HL-60 (cell line): ENCODE data around the gene RASSF8.

Experiments
- DNase-seq, 2 experiments: peaks; one replicate each; pipeline ENCODE4 v3.0.0-alpha.2; 2010 to 2020; ENCODE audit warnings: low read depth in 1 of 2, low spot score in 1 of 2
- H3K27ac ChIP-seq: fragments of 250-450 bp; sonication (Bioruptor Pico); replicated peaks from 2 replicates; pipeline ENCODE4 v1.5.1; 2020; ENCODE audit warnings: mild to moderate bottlenecking, moderate library complexity
- H3K27me3 ChIP-seq: fragments of 250-450 bp; sonication (Bioruptor Pico); 2 replicates; pipeline ENCODE4 v1.5.1; 2021; ENCODE audit warnings: mild to moderate bottlenecking, moderate library complexity; ENCODE audit not compliant: insufficient read depth, poor library complexity, severe bottlenecking
- H3K4me3 ChIP-seq: replicated peaks from 2 replicates; pipeline ENCODE4 v1.5.1; 2011; ENCODE audit warnings: mild to moderate bottlenecking, control low read depth, low read length; ENCODE audit not compliant: insufficient read depth
- CTCF ChIP-seq: IDR thresholded peaks from one replicate; pipeline ENCODE4 v1.5.1; 2011; ENCODE audit warnings: low read length, control low read depth, inconsistent platforms; ENCODE audit not compliant: insufficient read depth
- GABPA ChIP-seq: IDR thresholded peaks from 2 replicates; pipeline ENCODE4 v1.6.1; 2012; ENCODE audit warnings: low read depth
- POLR2AphosphoS5 ChIP-seq: IDR thresholded peaks from 2 replicates; pipeline ENCODE4 v1.6.1; 2012; ENCODE audit warnings: low read depth
- REST ChIP-seq: IDR thresholded peaks from 2 replicates; pipeline ENCODE4 v1.6.1; 2012; ENCODE audit warnings: low read depth; ENCODE audit not compliant: insufficient replicate concordance
- SPI1 ChIP-seq: IDR thresholded peaks from 2 replicates; pipeline ENCODE4 v1.6.1; 2012; ENCODE audit warnings: low read depth, mild to moderate bottlenecking, borderline replicate concordance

Gene RASSF8

GRCh38 chr12:26095186-26095585, 136.7 kb downstream of the RASSF8 start:
- H3K4me3 ChIP-seq, result no peak overlapping the region
- TF ChIP-seq SPI1 (no peak), POLR2AphosphoS5 (no peak), GABPA (no peak), REST (no peak), CTCF (no peak)
- no peak for DNase-seq
- H3K27ac ChIP-seq, result no peak overlapping the region
- H3K27me3 ChIP-seq, result no peaks in the 10 kb centered on the region

GRCh38 chr12:26096036-26096435, 137.6 kb downstream of the RASSF8 start:
- Histone ChIP-seq H3K4me3 (no peak overlapping the region), H3K27me3 (no peaks in the 10 kb centered on the region)
- TF ChIP-seq CTCF (no peak), POLR2AphosphoS5 (no peak), GABPA (no peak), SPI1 (no peak), REST (no peak)

GRCh38 chr12:26097046-26097878, 138.8 kb downstream of the RASSF8 start:
- H3K27me3 ChIP-seq, result no peaks in the 10 kb centered on the region
- peak in 1 of 2 experiments; percentile 64 for DNase-seq
- no peak for TF ChIP-seq POLR2AphosphoS5
- no peak for TF ChIP-seq REST
- no peak for TF ChIP-seq GABPA
- no peak for TF ChIP-seq SPI1
- peak; percentile 71 for TF ChIP-seq CTCF
- no peak overlapping the region for H3K27ac ChIP-seq
- no peak overlapping the region for H3K4me3 ChIP-seq

More at GRCh38 chr12:26096036-26096435, 137.6 kb downstream of the RASSF8 start:
- DNase-seq, result no peak
- no peak overlapping the region for H3K27ac ChIP-seq
